SK-N-SH treated with all-trans-retinoic acid at 6 μM for 48 hours (cell line): ENCODE results near the gene MRPS35.

Experiments
- ARNTL ChIP-seq: fragments of 450-650 bp; formaldehyde crosslinking; IDR thresholded peaks from 2 replicates; pipeline ENCODE4 v1.5.0; 2020; ENCODE audit warnings: low read depth, mild to moderate bottlenecking, moderate library complexity, borderline replicate concordance
- BACH2 ChIP-seq: fragments of 250-450 bp; sonication (Bioruptor Pico); IDR thresholded peaks from 2 replicates; pipeline ENCODE4 v1.9.0; 2021; ENCODE audit warnings: mild to moderate bottlenecking, borderline replicate concordance
- GLIS3 ChIP-seq: fragments of 250-450 bp; sonication (Bioruptor Pico); IDR thresholded peaks from 2 replicates; pipeline ENCODE4 v1.5.0; 2020; ENCODE audit warnings: mild to moderate bottlenecking, moderate library complexity
- OSR1 ChIP-seq: fragments of 250-450 bp; sonication (Bioruptor Pico); IDR thresholded peaks from 2 replicates; pipeline ENCODE4 v1.8.0; 2022; ENCODE audit warnings: moderate library complexity, mild to moderate bottlenecking, inconsistent platforms
- PATZ1 ChIP-seq: fragments of 250-450 bp; sonication (Bioruptor Pico); IDR thresholded peaks from 2 replicates; pipeline ENCODE4 v1.8.0; 2020; ENCODE audit warnings: mild to moderate bottlenecking, moderate library complexity, borderline replicate concordance
- RARB ChIP-seq: fragments of 250-450 bp; sonication (Bioruptor Pico); IDR thresholded peaks from 2 replicates; pipeline ENCODE4 v1.8.0; 2021; ENCODE audit warnings: mild to moderate bottlenecking, moderate library complexity
- TOX ChIP-seq: fragments of 250-450 bp; sonication (Bioruptor Pico); IDR thresholded peaks from 2 replicates; pipeline ENCODE4 v1.8.0; 2021; ENCODE audit warnings: mild to moderate bottlenecking, moderate library complexity, borderline replicate concordance
- TSHZ2 ChIP-seq: fragments of 250-450 bp; sonication (Bioruptor Pico); IDR thresholded peaks from 2 replicates; pipeline ENCODE4 v1.5.0; 2020; ENCODE audit warnings: mild to moderate bottlenecking, moderate library complexity
- ZC3H10 ChIP-seq: fragments of 250-450 bp; sonication (Bioruptor Pico); IDR thresholded peaks from 2 replicates; pipeline ENCODE4 v1.5.1; 2021; ENCODE audit warnings: mild to moderate bottlenecking, moderate library complexity
- ZFP30 ChIP-seq: fragments of 450-650 bp; formaldehyde crosslinking; IDR thresholded peaks from 2 replicates; pipeline ENCODE4 v1.5.0; 2022; ENCODE audit warnings: mild to moderate bottlenecking, moderate library complexity
- ZNF565 ChIP-seq: fragments of 450-650 bp; formaldehyde crosslinking; conservative IDR thresholded peaks from 2 replicates; pipeline ENCODE4 v1.5.0; 2020; ENCODE audit warnings: low read depth, mild to moderate bottlenecking, moderate library complexity
- ZNF70 ChIP-seq: fragments of 450-650 bp; formaldehyde crosslinking; IDR thresholded peaks from 2 replicates; pipeline ENCODE4 v1.5.0; 2020; ENCODE audit warnings: mild to moderate bottlenecking, moderate library complexity

GRCh38 chr12:27794818-27795584 lies 84.4 kb downstream of the MRPS35 start:
- TF ChIP-seq ZC3H10 = no peak
- TF ChIP-seq RARB (CRISPR knock-in tag) = no peak
- no peak for TF ChIP-seq ARNTL (CRISPR knock-in tag)
- TF ChIP-seq TSHZ2 (CRISPR knock-in tag) = no peak
- no peak for TF ChIP-seq TOX
- TF ChIP-seq ZFP30 (CRISPR knock-in tag) = no peak
- TF ChIP-seq OSR1 = no peak
- no peak for TF ChIP-seq GLIS3 (CRISPR knock-in tag)
- TF ChIP-seq ZNF70 (CRISPR knock-in tag) = no peak
- TF ChIP-seq BACH2 (CRISPR knock-in tag) = no peak
- no peak for TF ChIP-seq ZNF565 (CRISPR knock-in tag)
- TF ChIP-seq PATZ1 (CRISPR knock-in tag) = no peak
